Measurements from ENCODE around the gene THAP10.

THAP10 gene

GRCh38 chr15:70853318-70853972 is 38.8 kb downstream of the THAP10 start:
- DNase-seq, result peak; percentile 15

- DNase-seq, result no peak
These were observed 39.5 kb downstream of the THAP10 start for GRCh38 chr15:70852501-70853317.

- DNase-seq, result no peak
These were observed 40.3 kb downstream of the THAP10 start for GRCh38 chr15:70851889-70852288.

GRCh38 chr15:70845602-70846360 is 46.5 kb downstream of the THAP10 start:
- DNase-seq, result no peak

- no peak for DNase-seq
These were observed 54.8 kb downstream of the THAP10 start for GRCh38 chr15:70837476-70837875.

GRCh38 chr15:70835841-70836240 is 56.4 kb downstream of the THAP10 start:
- DNase-seq, result no peak

GRCh38 chr15:70835415-70835814 is 56.8 kb downstream of the THAP10 start:
- no peak for DNase-seq

- DNase-seq, result no peak
These were observed 57.2 kb downstream of the THAP10 start for GRCh38 chr15:70834999-70835398.

- no peak for DNase-seq
These were observed 58.1 kb downstream of the THAP10 start for GRCh38 chr15:70833861-70834765.

- DNase-seq, result no peak
These were observed 58.8 kb downstream of the THAP10 start for GRCh38 chr15:70833422-70833821.

GRCh38 chr15:70832176-70832575 is 60.1 kb downstream of the THAP10 start:
- DNase-seq, result no peak
